ENCODE data around the gene TMEM167B. TPM values are rescaled to one million over a fixed set of nuclear protein-coding genes. Genes with fewer than 3 reads are reported as not detected.

Gene TMEM167B
- total RNA-seq: 10 to 100 TPM; 33.2 to 65.6 (median 41.2) TPM
- polyA plus RNA-seq: 10 to 100 TPM; 28.3 to 28.6 TPM
- 62.2 reads per million, percentile 75 among the genes with 10 or more reads in this experiment for total RNA-seq

DNA sequence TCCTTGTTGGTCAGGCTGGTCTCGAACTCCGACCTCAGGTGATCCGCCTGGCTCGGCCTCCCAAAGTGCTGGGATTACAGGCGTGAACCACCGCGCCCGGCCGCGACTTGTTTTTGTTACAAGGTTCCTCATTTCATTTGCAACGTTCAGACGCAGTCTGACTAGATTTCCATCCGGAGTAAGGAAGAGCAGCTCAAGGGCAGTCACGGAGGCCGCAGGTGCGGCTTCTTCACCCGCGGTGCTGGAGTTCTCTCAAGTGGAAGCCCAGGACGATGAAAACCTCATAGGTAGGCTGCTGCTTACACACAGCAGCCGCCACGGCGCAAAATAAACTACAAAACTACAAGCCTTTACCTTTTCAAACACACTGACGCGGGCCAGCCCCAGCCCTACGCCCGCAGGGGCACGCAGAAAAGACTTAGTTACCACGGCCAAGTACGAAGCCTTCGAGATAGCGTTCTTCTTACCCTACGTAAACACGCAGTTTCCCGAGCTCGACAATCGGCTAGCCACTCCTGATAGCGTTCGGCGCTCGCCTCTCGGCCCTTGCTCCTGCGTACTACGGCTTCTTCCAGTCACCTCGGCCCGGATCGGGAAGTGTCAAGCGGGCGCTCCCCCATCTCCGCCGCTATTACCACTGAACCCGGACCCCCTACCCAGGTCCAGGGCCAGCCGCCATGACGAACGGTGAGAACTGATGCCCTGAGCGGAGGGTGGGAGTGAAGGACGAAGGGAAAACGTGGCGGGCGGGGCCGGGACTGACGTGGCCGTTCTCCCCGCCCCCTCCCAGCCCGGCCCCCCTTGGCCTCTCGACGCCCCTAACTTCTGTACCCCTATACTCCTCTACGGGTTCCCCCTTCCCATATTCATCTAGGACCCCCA lies at the start of gene TMEM167B:
Gene TMEM167B (plus strand): TSS at position 569 of the 882 bp plus-strand sequence. CDS start 109 bp downstream, at position 678.
- peak within 1 kb of the TSS; percentile 97 for H3K27ac ChIP-seq (ENCODE audit: low read depth, low read length)
- peaks cover 14 to 18% of the 10 kb centered on the region in 2 donors for H3K4me1 ChIP-seq (ENCODE audit: control insufficient read depth in 2 of 2, insufficient read depth in 2 of 2, low read length in 2 of 2)
- peak within 1 kb of the TSS; percentile 90 to 99 (median 98) for H3K27ac Mint-ChIP-seq
- H3K4me3 ChIP-seq (ENCODE audit: low read length): peak within 1 kb of the TSS; percentile 84
- peak; percentile 71 to 92 (median 87) for DNase-seq
- H3K9me3 ChIP-seq (ENCODE audit: control insufficient read depth in 2 of 3, low read length in 3 of 3): no peaks in the 10 kb centered on the region
- ATAC-seq: peak; percentile 98
- H3K4me1 Mint-ChIP-seq: peaks cover 15 to 43% (median 36%) of the 10 kb centered on the region in 7 donors
- ChIA-PET CTCF (interaction anchor here (0.6 to 1.3 kb wide), 3 partner anchors 10 to 398 kb away, joined by 3 to 7 read pairs (median 4); no protein-coding TSS in a partner anchor), POLR2A (interaction anchor here (0.6 to 4.4 kb wide), 13 partner anchors 8 to 530 kb away, joined by 3 to 77 read pairs (median 4); partner anchors contain the start of genes PRPF38B, TAF13 and WDR47)
- peaks cover 0 to 15% (median 5%) of the 10 kb centered on the region in 5 donors for H3K36me3 Mint-ChIP-seq
- peaks cover 0 to 17% (median 4%) of the 10 kb centered on the region in 3 experiments for H3K36me3 ChIP-seq (ENCODE audit: control insufficient read depth in 2 of 3, insufficient read depth in 3 of 3, low read length in 3 of 3)
- H3K9me3 Mint-ChIP-seq: peaks cover 0 to 16% (median 2%) of the 10 kb centered on the region in 11 donors
- peak within 1 kb of the TSS; percentile 88 to 98 (median 96) for H3K4me3 Mint-ChIP-seq
- no peaks in the 10 kb centered on the region for H3K27me3 ChIP-seq (ENCODE audit: control insufficient read depth in 2 of 2, insufficient read depth in 2 of 2, low read length in 2 of 2)
- no peaks in the 10 kb centered on the region for H3K27me3 Mint-ChIP-seq
- intact Hi-C loops (cut with micrococcal nuclease): loop anchor here (1.0 to 5.0 kb wide), 12 partner anchors 10 to 528 kb away; partner anchors contain the start of genes CLCC1 (in 2 of the 2), WDR47 (in 2 of the 2), ATXN7L2 (in 1 of the 2) and EEIG2 (in 1 of the 2)

DNA sequence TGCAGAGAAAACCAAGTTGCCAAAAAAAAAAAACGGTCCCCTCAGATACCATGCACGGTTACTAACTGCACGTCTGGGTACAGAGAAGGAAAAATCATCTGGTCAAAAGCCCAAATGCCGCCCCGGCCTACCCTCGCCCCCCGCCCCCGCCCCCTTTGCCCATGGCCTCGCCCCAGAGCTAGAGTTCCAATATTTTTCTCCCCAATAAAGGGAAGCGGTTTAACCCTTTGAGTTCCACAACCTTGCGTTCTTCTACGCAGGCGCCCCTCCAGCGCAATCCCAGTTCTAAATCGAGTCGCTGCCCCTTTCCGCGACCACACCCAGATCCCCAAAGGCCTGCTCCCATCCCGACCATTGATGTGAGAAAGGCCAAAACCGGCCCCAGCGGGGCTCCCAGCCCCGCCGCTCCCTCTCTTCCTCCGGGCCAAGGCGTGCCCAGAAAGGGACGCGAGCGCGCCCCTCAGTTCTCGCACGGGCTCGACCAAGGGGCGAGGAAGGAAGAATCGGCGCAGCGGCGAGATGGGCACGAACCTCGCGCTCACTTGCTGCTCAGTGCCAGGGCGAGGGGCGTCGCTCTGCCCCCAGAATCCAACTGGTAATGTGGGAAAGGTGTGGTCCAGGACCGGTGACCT lies 49.5 kb upstream of the TMEM167B start:
- Histone ChIP-seq H3K4me3 (ENCODE audit: low read length) (peak overlapping the region; percentile 97), H3K27me3 (ENCODE audit: control insufficient read depth in 2 of 2, insufficient read depth in 2 of 2, low read length in 2 of 2) (no peaks in the 10 kb centered on the region), H3K27ac (ENCODE audit: low read depth, low read length) (peak overlapping the region; percentile 90), H3K9me3 (ENCODE audit: control insufficient read depth in 2 of 3, low read length in 3 of 3) (no peaks in the 10 kb centered on the region), H3K4me1 (ENCODE audit: control insufficient read depth in 2 of 2, insufficient read depth in 2 of 2, low read length in 2 of 2) (peaks cover 0 to 7% of the 10 kb centered on the region in 2 donors), H3K36me3 (ENCODE audit: control insufficient read depth in 2 of 3, insufficient read depth in 3 of 3, low read length in 3 of 3) (peaks cover 0 to 7% (median 0%) of the 10 kb centered on the region in 3 experiments)
- peaks cover 0 to 4% (median 0%) of the 10 kb centered on the region in 5 donors for H3K27me3 Mint-ChIP-seq
- peak in 2 of 9 donors; percentile 21 to 43 for DNase-seq
- ATAC-seq: no peak
- no peaks in the 10 kb centered on the region for H3K9me3 Mint-ChIP-seq
- ChIA-PET CTCF (no interaction called here), POLR2A (interaction anchor here (1.3 to 2.5 kb wide), 4 partner anchors 35 to 79 kb away, joined by 5 to 27 read pairs (median 13); partner anchors contain the start of genes TAF13 and TMEM167B)
- H3K4me1 Mint-ChIP-seq: peaks cover 7 to 26% (median 16%) of the 10 kb centered on the region in 7 donors
- peaks cover 0 to 1% (median 0%) of the 10 kb centered on the region in 5 donors for H3K36me3 Mint-ChIP-seq
- intact Hi-C loops (cut with micrococcal nuclease): loop anchor here (2.0 to 5.0 kb wide), 4 partner anchors 171 to 1170 kb away; partner anchors contain the start of genes KCNC4 (in 1 of the 2), PRPF38B (in 1 of the 2), SARS1 (in 1 of the 2) and STRIP1 (in 1 of the 2)
- peak overlapping the region; percentile 86 to 97 (median 94) for H3K4me3 Mint-ChIP-seq
- peak overlapping the region; percentile 52 to 93 (median 88) for H3K27ac Mint-ChIP-seq

GRCh38 chr1:109041621-109042468 lies 48.7 kb upstream of the TMEM167B start, which contains the start of gene WDR47:
Gene WDR47, minus strand, starts transcription at chr1:109042102. Its CDS starts 18,590 bp downstream, at chr1:109023512.
- H3K27ac Mint-ChIP-seq: peak within 1 kb of the TSS; percentile 78 to 97 (median 91)
- peak; percentile 99 for ATAC-seq

GRCh38 chr1:109045595-109045994 lies 45.0 kb upstream of the TMEM167B start:
- peaks cover 2 to 14% (median 9%) of the 10 kb centered on the region in 7 donors for H3K4me1 Mint-ChIP-seq
- CTCF ChIA-PET: no interaction called here
- ATAC-seq (no peak), DNase-seq (no peak)
- H3K9me3 Mint-ChIP-seq: no peaks in the 10 kb centered on the region
- Histone ChIP-seq H3K27ac (ENCODE audit: low read depth, low read length) (no peak overlapping the region), H3K36me3 (ENCODE audit: control insufficient read depth in 2 of 3, insufficient read depth in 3 of 3, low read length in 3 of 3) (peaks cover 0 to 7% (median 0%) of the 10 kb centered on the region in 3 experiments), H3K27me3 (ENCODE audit: control insufficient read depth in 2 of 2, insufficient read depth in 2 of 2, low read length in 2 of 2) (no peaks in the 10 kb centered on the region), H3K9me3 (ENCODE audit: control insufficient read depth in 2 of 3, low read length in 3 of 3) (no peaks in the 10 kb centered on the region), H3K4me1 (ENCODE audit: control insufficient read depth in 2 of 2, insufficient read depth in 2 of 2, low read length in 2 of 2) (no peaks in the 10 kb centered on the region), H3K4me3 (ENCODE audit: low read length) (no peak overlapping the region)
- H3K4me3 Mint-ChIP-seq: no peak overlapping the region
- no peaks in the 10 kb centered on the region for H3K36me3 Mint-ChIP-seq
- H3K27me3 Mint-ChIP-seq: peaks cover 0 to 18% (median 4%) of the 10 kb centered on the region in 5 donors
- intact Hi-C loops (cut with micrococcal nuclease): no loop called here
- no peak overlapping the region for H3K27ac Mint-ChIP-seq
- POLR2A ChIA-PET: no interaction called here

More at GRCh38 chr1:109041621-109042468, 48.7 kb upstream of the TMEM167B start, which contains the start of gene WDR47:
- Mint-ChIP-seq H3K4me3 (peak within 1 kb of the TSS; percentile 86 to 97 (median 94)), H3K36me3 (peaks cover 0 to 1% (median 0%) of the 10 kb centered on the region in 5 donors), H3K4me1 (peaks cover 7 to 25% (median 16%) of the 10 kb centered on the region in 7 donors), H3K9me3 (no peaks in the 10 kb centered on the region), H3K27me3 (peaks cover 0 to 7% (median 0%) of the 10 kb centered on the region in 5 donors)
- ChIA-PET CTCF (no interaction called here), POLR2A (interaction anchor here (0.6 to 2.5 kb wide), 14 partner anchors 33 to 842 kb away, joined by 3 to 27 read pairs (median 4); partner anchors contain the start of genes CLCC1, ELAPOR1, GNAI3 and PRPF38B)
- no peaks in the 10 kb centered on the region for H3K9me3 ChIP-seq (ENCODE audit: control insufficient read depth in 2 of 3, low read length in 3 of 3)
- peak; percentile 95 to 97 (median 96) for DNase-seq
- intact Hi-C loops (cut with micrococcal nuclease): loop anchor here (1.0 to 5.0 kb wide), 17 partner anchors 34 to 1297 kb away; partner anchors contain the start of genes CLCC1 (in 2 of the 2), PRPF38B (in 2 of the 2), PSMA5 (in 2 of the 2) and STXBP3 (in 2 of the 2)
- H3K27ac ChIP-seq (ENCODE audit: low read depth, low read length): peak within 1 kb of the TSS; percentile 90
- peaks cover 0 to 7% of the 10 kb centered on the region in 2 donors for H3K4me1 ChIP-seq (ENCODE audit: control insufficient read depth in 2 of 2, insufficient read depth in 2 of 2, low read length in 2 of 2)
- H3K27me3 ChIP-seq (ENCODE audit: control insufficient read depth in 2 of 2, insufficient read depth in 2 of 2, low read length in 2 of 2): no peaks in the 10 kb centered on the region
- peaks cover 0 to 7% (median 0%) of the 10 kb centered on the region in 3 experiments for H3K36me3 ChIP-seq (ENCODE audit: control insufficient read depth in 2 of 3, insufficient read depth in 3 of 3, low read length in 3 of 3)
- peak within 1 kb of the TSS; percentile 97 for H3K4me3 ChIP-seq (ENCODE audit: low read length)

GRCh38 chr1:109046671-109047070 lies 43.9 kb upstream of the TMEM167B start:
- Histone ChIP-seq H3K27ac (ENCODE audit: low read depth, low read length) (no peak overlapping the region), H3K9me3 (ENCODE audit: control insufficient read depth in 2 of 3, low read length in 3 of 3) (no peaks in the 10 kb centered on the region), H3K27me3 (ENCODE audit: control insufficient read depth in 2 of 2, insufficient read depth in 2 of 2, low read length in 2 of 2) (no peaks in the 10 kb centered on the region), H3K36me3 (ENCODE audit: control insufficient read depth in 2 of 3, insufficient read depth in 3 of 3, low read length in 3 of 3) (peaks cover 0 to 2% (median 0%) of the 10 kb centered on the region in 3 experiments), H3K4me3 (ENCODE audit: low read length) (no peak overlapping the region), H3K4me1 (ENCODE audit: control insufficient read depth in 2 of 2, insufficient read depth in 2 of 2, low read length in 2 of 2) (no peaks in the 10 kb centered on the region)
- intact Hi-C loops (cut with micrococcal nuclease): no loop called here
- POLR2A ChIA-PET: no interaction called here
- DNase-seq: no peak
- no peak for ATAC-seq
- CTCF ChIA-PET: interaction anchor here (0.8 kb wide), 1 partner anchor 53 kb away, joined by 4 read pairs; no protein-coding TSS in a partner anchor
- H3K27ac Mint-ChIP-seq: peak overlapping the region in 1 of 9 donors; percentile 16
- no peaks in the 10 kb centered on the region for H3K9me3 Mint-ChIP-seq
- no peaks in the 10 kb centered on the region for H3K36me3 Mint-ChIP-seq
- H3K27me3 Mint-ChIP-seq: peaks cover 0 to 21% (median 4%) of the 10 kb centered on the region in 5 donors
- H3K4me3 Mint-ChIP-seq: no peak overlapping the region
- H3K4me1 Mint-ChIP-seq: peaks cover 0 to 9% (median 4%) of the 10 kb centered on the region in 7 donors
